Measurements from ENCODE around the gene LRTM2.

DNA sequence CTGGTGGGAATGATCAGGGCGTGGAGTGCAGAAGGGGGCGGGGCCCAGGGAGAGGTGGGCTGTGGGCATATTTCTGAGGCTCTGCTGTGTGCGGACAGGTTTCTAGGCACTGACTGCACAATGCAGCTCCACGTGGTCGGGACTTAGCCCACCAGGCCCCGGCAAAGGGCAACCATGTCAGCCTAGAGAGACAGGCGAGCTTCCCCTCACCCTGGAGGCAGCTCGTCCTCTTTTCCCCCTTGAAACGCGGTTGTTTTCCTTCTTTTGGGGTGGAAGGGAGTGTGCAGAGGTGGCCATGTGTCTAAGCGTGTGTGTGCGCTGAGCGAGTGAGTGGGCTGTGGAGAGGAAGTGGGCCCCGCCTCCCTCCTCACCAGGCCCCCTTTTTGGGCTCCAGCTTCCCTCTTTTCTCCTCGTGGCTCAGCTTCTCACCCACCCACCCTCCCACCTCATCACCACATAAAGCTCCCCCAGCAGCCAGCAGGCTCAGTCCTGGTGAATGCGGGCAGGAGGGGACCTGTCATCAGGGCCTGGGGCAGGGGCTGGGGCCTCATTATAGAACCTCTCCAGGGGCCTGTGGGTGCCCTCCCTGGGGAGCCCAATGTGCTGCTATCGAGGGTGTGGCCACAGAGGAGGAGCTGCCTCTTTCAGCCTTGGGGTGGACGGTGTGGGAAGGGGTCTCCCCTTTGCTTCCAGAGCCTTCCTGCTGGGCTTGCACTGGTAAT, 22.0 kb downstream of the LRTM2 start:
- TF ChIP-seq, protein P1, sequence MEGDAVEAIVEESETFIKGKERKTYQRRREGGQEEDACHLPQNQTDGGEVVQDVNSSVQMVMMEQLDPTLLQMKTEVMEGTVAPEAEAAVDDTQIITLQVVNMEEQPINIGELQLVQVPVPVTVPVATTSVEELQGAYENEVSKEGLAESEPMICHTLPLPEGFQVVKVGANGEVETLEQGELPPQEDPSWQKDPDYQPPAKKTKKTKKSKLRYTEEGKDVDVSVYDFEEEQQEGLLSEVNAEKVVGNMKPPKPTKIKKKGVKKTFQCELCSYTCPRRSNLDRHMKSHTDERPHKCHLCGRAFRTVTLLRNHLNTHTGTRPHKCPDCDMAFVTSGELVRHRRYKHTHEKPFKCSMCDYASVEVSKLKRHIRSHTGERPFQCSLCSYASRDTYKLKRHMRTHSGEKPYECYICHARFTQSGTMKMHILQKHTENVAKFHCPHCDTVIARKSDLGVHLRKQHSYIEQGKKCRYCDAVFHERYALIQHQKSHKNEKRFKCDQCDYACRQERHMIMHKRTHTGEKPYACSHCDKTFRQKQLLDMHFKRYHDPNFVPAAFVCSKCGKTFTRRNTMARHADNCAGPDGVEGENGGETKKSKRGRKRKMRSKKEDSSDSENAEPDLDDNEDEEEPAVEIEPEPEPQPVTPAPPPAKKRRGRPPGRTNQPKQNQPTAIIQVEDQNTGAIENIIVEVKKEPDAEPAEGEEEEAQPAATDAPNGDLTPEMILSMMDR (conservative IDR thresholded peaks at IDR 0.05; ENCODE audit: low read length): no peak
- TF ChIP-seq EZH2phosphoT487 (IDR thresholded peaks at IDR 0.05; ENCODE audit: borderline replicate concordance): no peak
